ENCODE data around the gene KCNG4. TPM values are rescaled to one million over a fixed set of nuclear protein-coding genes. Genes with fewer than 3 reads are reported as not detected.

Gene KCNG4
- total and polyA plus RNA-seq, 11 donors = not detected

DNA sequence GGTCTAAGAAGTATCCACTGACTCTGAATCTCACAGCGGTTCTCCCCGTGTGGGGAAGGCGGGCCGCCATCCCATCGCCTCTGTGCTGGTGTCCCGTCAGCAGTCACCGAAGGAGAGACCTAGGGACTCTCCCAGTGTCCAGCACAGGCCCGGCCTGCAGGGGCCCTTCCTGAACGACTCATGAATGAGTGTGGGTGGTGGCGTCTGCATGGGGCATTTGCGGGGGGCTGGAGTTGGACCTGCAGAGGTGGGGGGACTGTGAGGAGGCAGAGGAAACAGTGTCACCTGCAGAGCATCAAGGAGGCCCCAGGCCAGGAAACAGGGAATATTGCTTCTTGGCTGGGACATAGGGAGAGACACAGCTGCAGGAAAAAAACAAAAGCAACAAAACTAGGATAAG is 10.3 kb downstream of the KCNG4 start:
- Histone ChIP-seq H3K27me3 (peaks cover 0 to 2% (median 0%) of the 10 kb centered on the region in 9 donors), H3K27ac (no peak overlapping the region), H3K4me1 (peaks cover 0 to 20% (median 6%) of the 10 kb centered on the region in 12 donors), H3K36me3 (no peaks in the 10 kb centered on the region), H3K9me3 (no peaks in the 10 kb centered on the region), H3K4me3 (no peak overlapping the region)
- ATAC-seq = peak in 1 of 4 donors; percentile 36
- TF ChIP-seq, protein P1, sequence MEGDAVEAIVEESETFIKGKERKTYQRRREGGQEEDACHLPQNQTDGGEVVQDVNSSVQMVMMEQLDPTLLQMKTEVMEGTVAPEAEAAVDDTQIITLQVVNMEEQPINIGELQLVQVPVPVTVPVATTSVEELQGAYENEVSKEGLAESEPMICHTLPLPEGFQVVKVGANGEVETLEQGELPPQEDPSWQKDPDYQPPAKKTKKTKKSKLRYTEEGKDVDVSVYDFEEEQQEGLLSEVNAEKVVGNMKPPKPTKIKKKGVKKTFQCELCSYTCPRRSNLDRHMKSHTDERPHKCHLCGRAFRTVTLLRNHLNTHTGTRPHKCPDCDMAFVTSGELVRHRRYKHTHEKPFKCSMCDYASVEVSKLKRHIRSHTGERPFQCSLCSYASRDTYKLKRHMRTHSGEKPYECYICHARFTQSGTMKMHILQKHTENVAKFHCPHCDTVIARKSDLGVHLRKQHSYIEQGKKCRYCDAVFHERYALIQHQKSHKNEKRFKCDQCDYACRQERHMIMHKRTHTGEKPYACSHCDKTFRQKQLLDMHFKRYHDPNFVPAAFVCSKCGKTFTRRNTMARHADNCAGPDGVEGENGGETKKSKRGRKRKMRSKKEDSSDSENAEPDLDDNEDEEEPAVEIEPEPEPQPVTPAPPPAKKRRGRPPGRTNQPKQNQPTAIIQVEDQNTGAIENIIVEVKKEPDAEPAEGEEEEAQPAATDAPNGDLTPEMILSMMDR (IDR thresholded peaks at IDR 0.05) = no peak
- TF ChIP-seq POLR2A (IDR thresholded peaks at IDR 0.05) = no peak
- WGBS, 4 donors = 77 to 83% (median 78%) methylated on average over 10 to 11 of the region's 11 CpGs
- intact Hi-C loops (cut with DNase I) = no loop called here
- DNase-seq = no peak

DNA sequence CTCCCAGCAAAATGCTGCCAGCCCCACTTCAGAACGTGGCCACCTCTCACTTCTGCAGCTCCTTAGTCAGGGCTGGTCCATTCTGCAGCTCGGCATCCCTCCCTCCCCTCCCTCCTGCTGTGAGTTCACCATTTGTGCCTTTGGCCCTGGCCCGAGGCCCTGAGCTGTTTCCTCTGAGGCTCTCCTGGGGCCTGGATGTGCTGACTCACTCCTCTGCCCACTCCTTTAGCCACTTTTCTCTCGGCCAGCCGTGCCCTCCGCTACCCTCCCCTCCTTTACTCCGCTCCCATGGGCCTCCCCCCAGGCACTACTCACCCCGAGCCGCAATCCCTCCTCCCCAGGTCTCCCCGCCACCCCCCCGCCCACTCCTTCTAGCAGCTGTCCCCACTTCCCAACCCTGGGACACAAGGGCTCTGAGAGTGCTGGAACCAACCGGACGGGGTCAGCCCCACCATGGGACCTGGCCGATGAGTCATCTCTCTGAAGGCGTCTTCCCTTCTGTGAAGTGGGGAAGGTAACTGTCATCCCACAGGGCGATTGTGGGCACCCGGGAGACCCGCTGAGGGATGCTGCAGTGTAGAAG is 11.5 kb downstream of the KCNG4 start:
- H3K4me3 ChIP-seq = peak overlapping the region in 1 of 12 donors; percentile 1

GRCh38 chr16:84227548-84227947 is 12.3 kb downstream of the KCNG4 start:
- no peaks in the 10 kb centered on the region for H3K9me3 ChIP-seq
- no peak overlapping the region for H3K4me3 ChIP-seq
- no peaks in the 10 kb centered on the region for H3K36me3 ChIP-seq
- peaks cover 0 to 3% (median 0%) of the 10 kb centered on the region in 9 donors for H3K27me3 ChIP-seq
- ATAC-seq (no peak), DNase-seq (no peak)
- WGBS, 4 donors = 85 to 91% (median 88%) methylated on average over 6 of the region's 6 CpGs
- TF ChIP-seq, protein P1 (IDR thresholded peaks at IDR 0.05) = no peak
- TF ChIP-seq POLR2A (IDR thresholded peaks at IDR 0.05) = no peak
- intact Hi-C loops (cut with DNase I) = no loop called here
- H3K27ac ChIP-seq = no peak overlapping the region
- H3K4me1 ChIP-seq = peaks cover 0 to 18% (median 6%) of the 10 kb centered on the region in 12 donors

More for the DNA sequence above, 11.5 kb downstream of the KCNG4 start:
- TF ChIP-seq, protein P1 (IDR thresholded peaks at IDR 0.05) = no peak
- TF ChIP-seq POLR2A (IDR thresholded peaks at IDR 0.05) = no peak
- no peaks in the 10 kb centered on the region for H3K36me3 ChIP-seq
- 40 to 48% (median 44%) methylated on average over 18 of the region's 18 CpGs for WGBS, 4 donors
- H3K9me3 ChIP-seq = no peaks in the 10 kb centered on the region
- ATAC-seq = peak; percentile 63 to 95 (median 92)
- H3K4me1 ChIP-seq = peaks cover 0 to 18% (median 6%) of the 10 kb centered on the region in 12 donors
- peak overlapping the region in 3 of 12 donors; percentile 24 to 37 (median 32) for H3K27ac ChIP-seq
- peak; percentile 73 to 85 (median 80) for DNase-seq
- peaks cover 0 to 3% (median 0%) of the 10 kb centered on the region in 9 donors for H3K27me3 ChIP-seq
- intact Hi-C loops (cut with DNase I) = no loop called here

- Histone ChIP-seq H3K9me3 (no peaks in the 10 kb centered on the region), H3K36me3 (no peaks in the 10 kb centered on the region), H3K4me3 (no peak overlapping the region), H3K27ac (no peak overlapping the region), H3K27me3 (peaks cover 0 to 3% (median 0%) of the 10 kb centered on the region in 9 donors), H3K4me1 (peaks cover 0 to 18% (median 6%) of the 10 kb centered on the region in 12 donors)
- intact Hi-C loops (cut with DNase I) = no loop called here
- ATAC-seq (no peak), DNase-seq (no peak)
- WGBS, 4 donors = 84 to 91% (median 90%) methylated on average over 8 of the region's 8 CpGs
- TF ChIP-seq, protein P1 (IDR thresholded peaks at IDR 0.05) = no peak
- no peak for TF ChIP-seq POLR2A (IDR thresholded peaks at IDR 0.05)
Observed at GRCh38 chr16:84226026-84226425, 13.8 kb downstream of the KCNG4 start.
